Inflammatory macrophage treated with lipopolysaccharide for 1 hour (primary cell): ENCODE measurements around the gene CFAP52.
"Not testable (repeated sequence)": the region's sequence is repeated elsewhere in the genome, so short reads cannot be mapped to it uniquely, and the experiment has no call there.

ENCODE experiments used
- DNase-seq, 2 donors: peaks; one replicate each; pipeline ENCODE4 v3.0.0-alpha.2; 2020 to 2022

CFAP52 gene, protein sequence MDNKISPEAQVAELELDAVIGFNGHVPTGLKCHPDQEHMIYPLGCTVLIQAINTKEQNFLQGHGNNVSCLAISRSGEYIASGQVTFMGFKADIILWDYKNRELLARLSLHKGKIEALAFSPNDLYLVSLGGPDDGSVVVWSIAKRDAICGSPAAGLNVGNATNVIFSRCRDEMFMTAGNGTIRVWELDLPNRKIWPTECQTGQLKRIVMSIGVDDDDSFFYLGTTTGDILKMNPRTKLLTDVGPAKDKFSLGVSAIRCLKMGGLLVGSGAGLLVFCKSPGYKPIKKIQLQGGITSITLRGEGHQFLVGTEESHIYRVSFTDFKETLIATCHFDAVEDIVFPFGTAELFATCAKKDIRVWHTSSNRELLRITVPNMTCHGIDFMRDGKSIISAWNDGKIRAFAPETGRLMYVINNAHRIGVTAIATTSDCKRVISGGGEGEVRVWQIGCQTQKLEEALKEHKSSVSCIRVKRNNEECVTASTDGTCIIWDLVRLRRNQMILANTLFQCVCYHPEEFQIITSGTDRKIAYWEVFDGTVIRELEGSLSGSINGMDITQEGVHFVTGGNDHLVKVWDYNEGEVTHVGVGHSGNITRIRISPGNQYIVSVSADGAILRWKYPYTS

DNA sequence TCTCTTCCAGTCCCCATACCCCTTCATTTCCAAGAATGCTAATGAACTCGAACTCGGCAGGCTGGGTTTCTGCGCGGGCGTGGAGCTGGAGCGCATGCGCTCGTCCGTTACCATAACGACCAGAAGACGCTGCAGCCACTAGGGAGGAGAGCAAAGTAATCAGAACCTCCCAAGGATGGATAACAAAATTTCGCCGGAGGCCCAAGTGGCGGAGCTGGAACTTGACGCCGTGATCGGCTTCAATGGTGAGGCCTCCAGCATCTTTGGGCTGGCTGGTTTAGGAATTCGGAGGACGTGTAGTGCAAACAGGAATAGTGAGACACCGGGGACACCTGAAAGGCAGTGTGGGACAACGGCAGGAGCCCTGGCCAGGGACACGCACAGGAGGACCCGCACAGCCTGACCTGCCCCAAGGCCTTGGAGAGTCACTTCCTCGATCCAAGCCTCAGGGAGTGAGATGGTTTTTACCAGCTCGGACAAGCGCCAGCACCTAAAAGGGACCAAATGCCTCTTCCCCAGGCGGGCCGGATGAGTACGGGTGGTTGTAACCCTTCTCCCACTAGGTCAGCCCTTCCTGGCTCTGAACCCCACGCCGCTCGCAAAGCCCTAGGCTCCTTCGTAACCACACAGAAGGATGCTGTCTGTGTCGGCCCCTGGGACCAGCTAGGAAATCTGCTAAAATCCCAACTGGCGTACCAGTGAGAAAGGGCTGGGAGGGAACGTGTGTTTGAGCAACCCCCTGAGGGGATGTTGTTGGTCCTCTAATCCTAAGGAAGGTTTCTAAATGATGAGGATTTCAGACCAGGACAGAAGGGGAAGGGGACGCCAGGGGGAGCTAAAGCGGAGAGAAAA is at the start of gene CFAP52:
Gene CFAP52 (plus strand): TSS at position 122 of the 852 bp plus-strand sequence. CDS start 54 bp downstream, at position 176.
- DNase-seq = peak; percentile 64 to 86

DNA sequence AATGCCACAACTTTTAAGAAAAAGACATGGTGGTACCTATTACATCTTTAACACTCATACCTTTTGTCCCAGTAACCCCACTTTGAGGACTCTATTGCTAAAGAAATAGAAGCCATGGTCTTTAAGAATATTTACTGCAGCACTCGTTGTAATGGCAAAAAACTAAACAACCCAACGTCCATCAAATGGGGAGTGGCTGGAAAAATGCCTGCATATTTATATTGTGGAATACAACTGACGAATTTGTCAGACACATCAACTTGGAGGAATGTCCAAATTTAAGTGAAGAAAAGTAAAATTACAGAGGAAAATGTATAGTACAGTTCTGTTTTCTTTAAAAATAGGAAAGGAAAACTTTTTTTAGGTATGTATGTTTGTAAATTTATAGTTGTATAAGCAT is 48.7 kb upstream of the CFAP52 start:
- no peak for DNase-seq

DNA sequence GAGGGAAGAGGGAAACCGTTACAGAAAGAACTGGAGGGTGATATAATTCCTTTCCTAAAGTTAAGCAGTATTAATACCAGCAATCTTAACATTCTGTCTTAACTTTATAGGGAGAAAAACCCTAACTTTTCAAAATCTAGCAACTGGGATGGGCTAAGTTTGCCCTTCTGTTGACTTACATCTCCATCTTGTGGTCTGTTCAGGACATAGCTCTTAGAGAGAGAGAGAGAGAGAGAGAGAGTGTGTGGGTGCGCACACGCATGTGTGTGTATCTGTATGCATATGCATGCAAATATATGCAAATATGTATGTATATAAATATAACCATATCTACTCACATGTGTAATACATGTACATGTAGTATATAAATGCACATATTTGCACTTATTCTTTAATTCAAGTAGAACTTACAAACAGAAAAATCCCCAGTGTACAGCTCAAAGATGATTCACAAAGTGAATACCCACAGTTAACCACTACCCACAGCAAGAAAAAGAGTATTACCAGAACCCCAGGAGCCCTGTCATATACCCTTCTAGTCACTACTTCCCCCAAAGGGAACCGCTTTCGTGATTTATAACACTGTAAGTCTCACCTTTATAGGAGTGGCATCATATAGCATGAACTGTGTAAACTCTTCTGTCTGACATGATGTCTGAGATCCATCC is 47.3 kb upstream of the CFAP52 start:
- DNase-seq = peak in 1 of 2 donors; percentile 19

DNA sequence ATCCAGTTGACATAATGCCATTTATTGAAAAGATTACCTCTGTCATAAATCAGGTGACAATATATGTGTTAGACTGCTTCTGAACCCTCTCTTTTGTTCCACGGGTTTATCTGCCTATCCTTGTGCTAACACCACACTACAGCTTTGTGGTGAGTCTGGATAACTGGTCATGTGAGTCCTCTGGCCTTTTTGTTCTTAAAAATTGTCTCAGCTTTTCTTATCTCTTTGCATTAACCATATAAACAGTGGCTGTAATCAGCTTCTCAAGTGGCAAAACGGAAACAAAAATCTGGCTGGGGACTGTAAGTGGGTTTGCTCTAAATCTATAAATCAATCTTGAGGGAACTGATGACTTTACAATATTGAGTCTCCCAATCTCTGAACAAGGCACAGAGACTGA is 45.4 kb upstream of the CFAP52 start:
- DNase-seq = no peak

DNA sequence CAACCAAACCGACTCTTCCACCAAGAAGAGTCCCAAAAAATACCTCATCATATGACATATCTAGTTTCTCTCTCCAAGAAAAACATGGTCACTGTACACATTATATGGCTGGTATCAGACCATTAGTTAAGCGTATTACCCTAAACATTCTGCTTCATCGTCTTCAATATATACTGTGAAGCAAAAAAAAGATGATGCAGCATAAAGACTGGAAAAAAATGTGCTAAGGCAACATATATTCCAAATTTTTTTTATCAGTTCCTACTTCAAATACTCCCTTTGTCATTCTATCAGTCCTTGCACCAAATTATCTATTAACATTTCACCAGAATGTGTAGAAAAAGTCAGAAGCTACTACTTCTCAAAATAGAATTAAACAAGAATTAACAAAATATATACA is 43.7 kb upstream of the CFAP52 start:
- no peak for DNase-seq

DNA sequence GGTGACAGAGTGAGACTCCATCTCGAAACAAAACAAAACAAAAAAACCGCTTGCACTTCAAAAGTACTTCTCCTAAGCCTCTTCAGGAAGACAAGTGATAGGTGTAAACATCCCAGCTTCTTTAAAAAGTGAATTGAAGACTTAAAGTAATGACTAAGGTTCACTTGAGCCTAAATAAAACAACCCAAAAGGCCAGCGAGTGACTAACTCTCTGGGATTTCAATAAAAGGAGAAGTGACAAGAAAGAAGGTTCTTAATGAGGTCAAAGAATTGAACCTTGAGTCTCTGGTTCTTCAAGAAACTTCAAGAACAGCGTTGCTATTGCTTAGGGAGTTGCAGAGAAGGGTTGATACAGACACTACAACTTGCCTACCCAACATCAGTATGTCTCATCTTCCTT is 43.0 kb upstream of the CFAP52 start:
- peak; percentile 14 to 20 for DNase-seq

DNA sequence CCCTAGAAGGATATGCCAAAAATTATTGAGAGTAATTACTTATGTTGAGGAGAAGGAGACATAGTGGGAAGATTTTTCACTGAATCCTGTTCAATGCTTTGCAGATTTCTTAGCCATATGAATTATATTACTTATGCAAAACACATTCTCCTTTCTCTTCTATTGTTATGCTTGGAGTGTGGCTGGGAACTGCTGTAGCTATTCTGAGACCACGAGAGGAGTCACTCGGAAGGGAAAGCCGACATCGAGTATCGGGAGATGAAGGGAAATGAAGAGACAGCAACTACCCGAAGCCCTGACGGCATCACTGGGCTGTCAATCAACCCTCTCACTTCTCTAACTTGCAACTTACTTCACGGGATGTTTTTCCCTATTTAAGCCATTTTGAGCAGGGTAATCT is 40.4 kb upstream of the CFAP52 start:
- no peak for DNase-seq

DNA sequence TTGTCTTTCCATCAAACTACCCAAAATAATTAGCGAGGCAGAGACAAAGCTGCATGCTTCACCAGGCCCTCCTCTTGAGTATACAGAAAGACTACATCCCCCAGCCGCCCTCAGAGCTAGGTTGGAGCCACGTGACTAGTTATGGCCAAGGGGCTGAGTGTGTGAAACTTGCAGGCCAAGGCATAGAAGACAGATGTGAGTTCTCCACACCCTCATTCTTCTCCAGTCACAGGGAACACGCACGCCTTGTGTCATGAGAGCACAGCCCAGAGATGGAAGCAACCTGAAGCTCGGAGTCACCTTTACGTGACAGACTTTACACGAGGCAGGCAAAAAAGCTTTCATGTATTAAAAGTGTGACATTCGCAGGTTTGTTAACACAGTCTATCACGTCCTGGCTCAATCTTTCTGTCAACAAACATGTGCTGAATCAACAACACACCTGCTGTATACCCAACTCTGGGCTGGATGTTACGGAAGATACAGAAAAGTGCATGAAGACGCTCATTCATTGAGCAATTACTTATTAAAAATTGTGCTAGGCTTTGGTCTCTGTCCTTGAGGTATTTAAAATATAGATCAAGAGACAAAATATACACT is 39.2 kb upstream of the CFAP52 start:
- no peak for DNase-seq

DNA sequence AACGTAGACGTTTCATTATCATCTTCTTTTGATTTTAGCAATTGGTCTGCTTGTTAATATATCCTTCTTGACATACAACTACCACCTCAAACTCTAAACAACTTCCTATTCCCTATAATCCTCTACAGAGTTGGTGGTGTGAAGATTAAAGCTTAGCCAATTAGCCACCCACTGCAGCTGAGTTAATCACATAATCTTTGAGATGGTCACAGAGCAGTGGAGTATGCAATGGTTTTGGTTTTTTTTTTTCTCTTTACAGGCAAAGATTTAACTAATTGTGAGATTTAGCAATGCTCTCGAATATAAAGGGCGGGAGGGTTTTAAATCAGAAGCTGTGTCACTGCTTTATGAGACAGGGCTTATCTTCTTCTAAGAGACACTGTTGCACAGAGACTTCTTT is 37.8 kb upstream of the CFAP52 start:
- DNase-seq = no peak

DNA sequence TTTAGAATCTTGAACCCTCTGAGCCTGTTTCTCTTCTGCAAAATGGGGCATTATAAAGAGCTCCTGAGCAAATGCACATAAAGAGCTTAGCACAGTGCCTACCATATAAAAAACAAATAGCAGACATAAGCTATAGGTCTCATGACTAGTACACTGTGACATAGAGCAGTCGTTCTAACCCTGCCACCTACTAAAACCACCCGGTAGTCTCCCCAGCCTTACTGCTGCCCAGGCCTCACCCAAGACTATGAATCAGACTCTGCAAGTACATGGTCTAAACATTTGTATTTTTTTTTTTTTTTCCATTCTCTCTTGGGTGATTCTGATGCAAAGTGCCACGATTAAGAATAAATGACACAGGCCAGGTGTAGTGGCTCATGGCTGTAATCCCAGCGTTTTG is 34.7 kb upstream of the CFAP52 start:
- no peak for DNase-seq

DNA sequence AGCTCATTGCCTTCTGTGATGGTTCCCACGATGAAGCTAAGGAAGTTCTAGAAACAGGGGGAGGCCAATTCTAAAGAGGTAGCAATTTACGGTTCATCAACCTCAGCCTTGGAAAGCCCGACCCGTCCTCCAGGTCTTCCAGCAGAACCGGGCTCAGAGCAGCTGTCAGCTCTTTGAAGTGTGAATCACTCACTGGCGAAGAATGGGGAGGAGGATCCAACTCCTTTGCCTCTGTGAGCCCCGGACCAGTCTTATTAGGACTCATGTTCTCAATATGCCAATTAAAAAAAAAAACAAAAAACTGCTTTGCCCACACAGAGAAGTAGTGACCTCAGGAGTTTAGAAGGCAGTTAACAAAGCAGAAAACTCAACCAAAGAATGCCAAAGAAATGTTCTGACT is 32.2 kb upstream of the CFAP52 start:
- DNase-seq = no peak

DNA sequence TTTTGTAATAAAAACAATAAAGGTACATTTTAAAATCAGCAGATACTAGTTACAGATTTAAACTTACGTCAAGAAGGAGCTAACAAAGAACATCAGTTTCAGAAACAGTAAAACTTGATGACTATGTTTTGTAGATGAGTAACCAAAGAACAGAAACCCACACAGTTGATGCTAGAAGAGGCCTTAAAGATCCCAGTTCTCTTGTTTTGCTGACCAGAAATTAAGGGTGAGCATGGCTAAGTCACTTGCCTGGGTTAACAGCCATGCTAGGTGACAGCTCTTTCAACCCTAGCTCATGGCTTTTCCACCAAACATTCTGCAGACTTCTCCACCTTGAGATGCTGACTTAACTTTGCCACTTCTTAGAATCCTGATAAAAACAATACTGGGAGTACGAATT is 27.2 kb upstream of the CFAP52 start:
- no peak for DNase-seq

DNA sequence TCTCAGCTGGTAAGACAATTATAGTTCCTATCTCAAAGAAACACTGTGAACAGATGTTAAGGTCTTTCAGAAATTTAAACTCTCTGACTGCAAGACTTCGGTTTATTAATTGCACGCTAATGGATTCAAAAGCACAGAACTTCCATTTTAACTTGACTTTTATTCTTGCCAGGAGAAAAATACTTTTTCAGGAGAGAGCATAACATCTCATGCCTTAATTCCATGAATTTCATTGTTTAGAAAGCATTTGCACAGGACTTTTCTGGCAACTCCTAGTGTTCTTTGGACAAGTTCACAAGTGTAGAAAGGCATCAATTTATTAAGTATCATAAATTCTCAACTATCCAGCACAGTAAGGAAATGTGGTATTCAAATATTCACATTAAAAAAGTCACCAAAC is 23.3 kb upstream of the CFAP52 start:
- no peak for DNase-seq

DNA sequence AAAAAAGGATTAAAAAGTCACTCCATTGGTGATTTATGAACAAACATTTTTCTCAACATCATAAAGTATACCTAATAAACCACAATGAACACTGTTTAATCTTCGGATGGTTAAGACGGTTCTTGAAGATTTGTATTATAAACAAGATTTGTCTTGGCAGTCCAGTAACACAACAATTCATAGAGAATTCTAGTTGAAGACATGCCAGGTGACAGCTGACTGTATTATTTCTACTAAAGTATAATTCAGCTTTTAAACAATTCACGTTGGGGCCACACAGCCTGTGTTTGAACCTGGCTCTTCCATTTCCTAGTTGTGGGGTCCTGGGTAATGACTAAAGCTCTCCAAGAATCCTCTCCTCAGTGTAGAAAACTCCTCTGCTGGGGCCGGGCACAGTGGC is 22.8 kb upstream of the CFAP52 start:
- DNase-seq = no peak

DNA sequence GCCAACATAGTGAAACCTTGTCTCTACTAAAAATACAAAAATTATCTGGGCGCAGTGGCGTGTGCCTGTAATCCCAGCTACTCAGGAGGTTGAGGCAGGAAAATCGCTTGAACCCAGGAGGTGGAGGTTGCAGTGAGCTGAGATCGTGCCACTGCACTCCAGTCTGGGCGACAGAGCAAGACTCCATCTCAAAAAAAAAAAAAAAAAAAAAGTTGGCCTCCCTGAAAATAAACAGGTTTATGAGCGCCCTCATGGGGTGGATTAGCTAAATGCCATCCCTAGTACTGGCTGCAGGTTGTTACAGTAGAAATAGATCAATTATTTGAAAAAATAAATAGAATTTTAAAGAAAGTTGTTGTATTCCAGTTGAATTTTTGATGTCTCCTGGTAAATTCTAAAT is 21.7 kb upstream of the CFAP52 start:
- peak; percentile 22 to 57 for DNase-seq

DNA sequence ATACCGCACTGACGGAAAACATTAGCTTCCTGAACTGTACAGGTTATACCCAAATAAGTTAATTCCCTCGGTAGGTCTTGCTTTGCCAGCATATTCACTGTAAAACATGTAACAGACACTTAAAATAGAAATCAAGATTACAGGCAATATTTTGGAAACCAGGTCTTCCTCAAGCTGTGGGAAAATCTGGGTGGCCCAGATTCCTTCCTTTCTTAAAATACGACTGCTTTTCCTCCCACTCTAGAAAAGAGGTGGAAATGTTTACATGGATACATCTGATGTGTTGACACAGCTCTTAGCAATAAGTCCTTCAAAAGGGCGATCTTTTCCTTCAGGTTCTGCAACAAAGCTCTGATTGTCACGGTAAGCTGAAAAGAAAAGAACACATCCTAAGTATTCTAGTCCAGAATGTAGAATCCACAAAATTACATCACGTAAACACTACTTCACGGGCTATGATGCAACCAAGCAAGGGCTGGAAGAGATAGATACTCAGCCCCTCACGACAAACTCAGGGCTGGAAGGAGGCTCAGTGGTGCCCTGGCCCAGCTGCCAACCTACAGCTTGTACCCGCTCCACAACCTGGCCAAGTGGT is 19.2 kb upstream of the CFAP52 start:
- DNase-seq = no peak

DNA sequence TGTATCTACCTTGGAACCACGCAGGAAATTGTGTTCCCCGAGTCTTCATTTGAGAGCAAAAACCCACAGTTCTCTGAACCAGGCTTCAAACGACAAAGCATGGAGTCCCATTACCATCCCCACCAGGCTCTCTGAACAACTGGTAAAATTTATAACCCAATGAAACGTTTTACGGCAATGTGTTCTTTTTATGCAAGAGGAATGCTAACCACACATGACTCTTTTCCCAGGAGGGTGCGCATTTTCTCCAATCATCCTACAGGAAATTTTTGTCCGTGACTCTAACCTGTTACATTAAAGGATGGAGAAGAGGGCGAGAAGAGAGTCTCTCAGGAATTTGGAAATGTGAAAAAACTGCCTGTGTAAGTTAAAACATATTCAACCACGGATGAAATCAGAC is 18.6 kb upstream of the CFAP52 start:
- no peak for DNase-seq

DNA sequence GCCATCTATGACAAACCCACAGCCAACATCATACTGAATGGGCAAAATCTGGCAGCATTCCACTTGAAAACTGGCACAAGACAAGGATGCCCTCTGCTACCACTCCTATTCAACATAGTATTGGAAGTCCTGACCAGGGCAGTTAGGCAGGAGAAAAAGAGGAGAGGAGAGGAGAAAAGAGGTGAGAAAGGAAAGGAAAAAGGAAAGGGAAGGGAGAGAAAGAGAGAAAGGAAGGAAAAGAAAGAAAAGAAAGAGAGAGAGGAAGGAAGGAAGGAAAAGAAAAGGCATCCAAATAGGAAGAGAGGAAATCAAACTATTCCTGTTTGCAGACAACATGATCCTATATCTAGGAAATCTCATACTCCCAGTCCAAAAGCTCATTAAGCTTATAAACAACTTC is 12.3 kb upstream of the CFAP52 start:
- DNase-seq = no peak

DNA sequence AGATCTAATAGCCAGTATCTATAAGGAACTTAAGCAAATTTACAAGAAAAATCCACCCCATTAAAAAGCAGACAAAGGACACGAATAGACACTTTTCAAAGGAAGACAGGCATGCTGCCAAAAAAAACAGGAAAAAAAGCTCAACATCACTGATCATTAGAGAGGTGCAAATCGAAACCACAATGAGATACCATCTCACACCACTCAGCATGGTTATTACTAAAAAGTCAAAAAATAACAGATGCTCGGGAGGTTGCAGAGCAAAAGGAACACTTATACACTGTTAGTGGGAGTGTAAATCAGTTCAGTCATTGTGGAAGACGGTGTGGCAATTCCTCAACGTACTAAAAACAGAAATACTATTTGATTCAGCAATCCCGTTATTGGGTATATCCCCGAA is 10.4 kb upstream of the CFAP52 start:
- no peak for DNase-seq

DNA sequence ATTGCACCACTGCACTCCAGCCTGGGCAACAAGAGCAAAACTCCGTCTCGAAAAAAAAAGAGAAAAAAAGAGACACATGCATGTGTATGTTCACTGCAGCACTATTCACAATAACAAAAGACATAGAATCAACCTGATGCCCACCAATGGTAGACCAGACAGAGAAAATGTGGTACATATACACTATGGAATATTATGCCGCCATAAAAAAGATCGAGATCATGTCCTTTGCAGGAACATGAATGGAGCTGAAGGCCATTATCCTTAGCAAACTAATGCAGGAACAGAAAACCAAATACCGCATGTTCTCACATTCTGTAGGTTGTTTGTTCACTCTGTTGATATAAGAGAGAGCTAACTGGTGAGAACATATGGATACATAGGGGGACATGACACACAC is 9.7 kb upstream of the CFAP52 start:
- DNase-seq = not testable (repeated sequence)

DNA sequence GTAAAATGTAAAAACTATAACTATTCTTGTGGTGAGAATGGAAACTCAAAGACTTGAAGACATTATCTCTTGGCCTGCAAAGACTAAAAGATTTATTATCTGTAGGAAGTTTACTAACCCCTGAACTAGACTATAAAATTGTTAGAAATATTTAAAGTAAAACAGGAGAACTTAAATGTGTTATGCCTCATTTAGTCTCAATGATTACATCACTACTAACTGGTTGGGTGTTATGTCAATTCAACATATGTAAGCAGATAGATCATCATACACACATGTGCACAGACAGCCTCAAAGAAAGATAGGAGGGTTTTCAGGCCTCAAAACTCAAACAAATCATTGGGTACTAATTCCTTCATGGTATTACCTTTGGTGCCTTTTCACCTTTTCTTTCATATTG is 8.4 kb upstream of the CFAP52 start:
- no peak for DNase-seq

DNA sequence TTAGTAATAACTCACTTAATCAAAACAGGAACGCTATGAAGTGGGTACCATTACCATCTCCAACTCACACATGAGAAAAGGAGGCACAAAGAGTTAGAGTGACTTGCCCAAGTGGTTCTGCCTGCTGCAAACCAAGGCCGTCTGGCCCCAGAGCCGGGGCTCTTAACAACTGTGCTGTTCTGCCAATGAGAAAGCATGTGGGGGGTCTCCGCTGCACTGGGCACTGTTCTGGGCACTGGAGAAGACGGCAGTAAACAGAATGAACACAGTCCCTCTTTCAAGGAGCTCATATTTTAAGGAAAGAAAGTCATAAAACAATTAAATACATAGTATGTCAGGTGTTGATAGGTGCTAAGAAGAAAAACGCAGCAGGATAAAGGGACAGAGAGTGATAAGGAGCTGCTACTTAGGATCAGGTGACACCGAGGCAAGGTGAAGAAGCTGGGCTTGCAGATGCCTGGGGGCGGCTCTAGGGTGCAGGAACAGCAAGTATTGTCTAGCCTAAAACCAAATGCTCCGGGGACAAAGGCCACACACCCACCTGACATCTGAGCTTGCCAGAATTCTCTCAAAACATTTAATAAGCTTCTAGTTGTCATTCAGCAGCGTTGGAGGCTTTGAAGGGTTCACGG is 7.4 kb upstream of the CFAP52 start:
- DNase-seq = no peak
